H1 (cell line): Measurements from ENCODE around the gene CRIP1. TPM values are rescaled to one million over a fixed set of nuclear protein-coding genes. Genes with fewer than 3 reads are reported as not detected.
A peak's percentile ranks its signal among the peaks of the same experiment; 100 is the strongest.

ENCODE experiments used
- CTCF ChIA-PET: fragments of 300-600 bp; sonication (Branson Sonifier 250); formaldehyde crosslinking; loops from one replicate; lab custom pipeline; 2021; ENCODE audit not compliant: partially characterized antibody; lab: Charles Lee
- POLR2A ChIA-PET: fragments of 300-600 bp; sonication (Branson Sonifier 250); formaldehyde crosslinking; loops from one replicate; lab custom pipeline; 2021; ENCODE audit warnings: inconsistent platforms; ENCODE audit not compliant: partially characterized antibody; lab: Charles Lee
- DNase-seq, 2 experiments: peaks; one replicate each; pipeline versions ENCODE4 v3.0.0 to v3.0.0-alpha.2; 2010 to 2022; ENCODE audit warnings: low spot score in 2 of 2, low read depth in 1 of 2, mixed read lengths in 1 of 2
- FAIRE-seq: peaks from 2 replicates; lab custom pipeline; 2011; peaks lifted over from hg19 to GRCh38; lab: Jason Lieb, UNC
- H2AFZ ChIP-seq: 2 replicates; pipeline ENCODE4 v1.8.1; 2012; ENCODE audit warnings: low read length, inconsistent platforms
- H2AK5ac ChIP-seq: 2 replicates; pipeline ENCODE4 v1.6.1; 2013; ENCODE audit warnings: low read depth, low read length
- H2BK120ac ChIP-seq: replicated peaks from 2 replicates; pipeline ENCODE3; 2013; ENCODE audit warnings: low read depth, low read length, inconsistent platforms
- H2BK12ac ChIP-seq: 2 replicates; pipeline ENCODE4 v1.6.1; 2013; ENCODE audit warnings: low read depth, low read length
- H2BK15ac ChIP-seq: 2 replicates; pipeline ENCODE4 v1.6.1; 2013; ENCODE audit warnings: low read length
- H2BK20ac ChIP-seq: 2 replicates; pipeline ENCODE4 v1.6.1; 2013; ENCODE audit warnings: low read length
- H2BK5ac ChIP-seq: 2 replicates; pipeline ENCODE4 v1.6.1; 2013; ENCODE audit warnings: low read depth, low read length
- H3K14ac ChIP-seq: 2 replicates; pipeline ENCODE4 v1.6.1; 2013; ENCODE audit warnings: inconsistent platforms; ENCODE audit not compliant: insufficient read length
- H3K18ac ChIP-seq: 2 replicates; pipeline ENCODE4 v1.6.1; 2013; ENCODE audit warnings: low read length; ENCODE audit errors: extremely low read depth
- H3K23ac ChIP-seq: 2 replicates; pipeline ENCODE4 v1.6.1; 2013; ENCODE audit warnings: inconsistent platforms; ENCODE audit not compliant: insufficient read length
- H3K23me2 ChIP-seq: 2 replicates; pipeline ENCODE4 v1.6.1; 2013; ENCODE audit warnings: low read depth, low read length
- H3K27ac ChIP-seq: 2 replicates; pipeline ENCODE4 v1.6.1; 2011; ENCODE audit warnings: low read depth, low read length, inconsistent platforms
- H3K27me3 ChIP-seq, 4 experiments: replicated peaks in 1 of 4; 1 replicate in 1 of 4; 2 replicates in 3 of 4; pipeline versions ENCODE4 v1.6.1 to v1.8.1; 2011 to 2013; ENCODE audit warnings: low read length in 3 of 4, mild to moderate bottlenecking in 3 of 4, inconsistent platforms in 2 of 4, mixed read lengths in 2 of 4, moderate library complexity in 1 of 4; ENCODE audit not compliant: control insufficient read depth in 3 of 4, insufficient read depth in 3 of 4; ENCODE audit errors: extremely low read depth in 1 of 4
- H3K36me3 ChIP-seq, 4 experiments: 2 replicates each; pipeline versions ENCODE4 v1.6.1 to v1.8.1; 2011 to 2013; ENCODE audit warnings: mild to moderate bottlenecking in 4 of 4, low read length in 3 of 4, moderate library complexity in 2 of 4, control low read depth in 1 of 4, inconsistent platforms in 1 of 4; ENCODE audit not compliant: insufficient read depth in 4 of 4, control insufficient read depth in 2 of 4
- H3K4ac ChIP-seq: replicated peaks from 2 replicates; pipeline ENCODE3; 2013; ENCODE audit warnings: low read length, low read depth, mixed read lengths, inconsistent platforms; ENCODE audit not compliant: insufficient read length
- H3K4me1 ChIP-seq, 4 experiments: replicated peaks in 1 of 4; 1 replicate in 1 of 4; 2 replicates in 3 of 4; pipeline versions ENCODE4 v1.6.1 to v1.8.1; 2011 to 2013; ENCODE audit warnings: low read length in 3 of 4, inconsistent platforms in 2 of 4, mixed read lengths in 1 of 4; ENCODE audit not compliant: insufficient read depth in 4 of 4, control insufficient read depth in 3 of 4
- H3K4me2 ChIP-seq, 2 experiments: 2 replicates each; pipeline versions ENCODE4 v1.6.1 to v1.8.1; 2011 to 2013; ENCODE audit warnings: low read depth in 2 of 2, low read length in 2 of 2, control low read depth in 1 of 2, inconsistent platforms in 1 of 2, mild to moderate bottlenecking in 1 of 2; ENCODE audit not compliant: insufficient read depth in 1 of 2
- H3K4me3 ChIP-seq, 4 experiments: fragments of 200-600, 300-600 bp in 1 of 4; sonication (generic), shearing (Covaris generic), sonication (Bioruptor Twin) in 1 of 4; 2 replicates each; pipeline versions ENCODE4 v1.5.1 to v1.8.1; 2011 to 2016; ENCODE audit warnings: low read length in 4 of 4, low read depth in 3 of 4, control low read depth in 2 of 4, inconsistent platforms in 2 of 4, mild to moderate bottlenecking in 2 of 4, mixed read lengths in 1 of 4, moderate library complexity in 1 of 4; ENCODE audit not compliant: insufficient read depth in 2 of 4; ENCODE audit errors: extremely low read depth in 1 of 4
- H3K56ac ChIP-seq: replicated peaks from 2 replicates; pipeline ENCODE3; 2013; ENCODE audit warnings: low read depth, mild to moderate bottlenecking, mixed read lengths, low read length, inconsistent platforms; ENCODE audit not compliant: insufficient read length
- H3K79me1 ChIP-seq: 2 replicates; pipeline ENCODE4 v1.6.1; 2013; ENCODE audit warnings: low read depth, low read length, control low read depth
- H3K79me2 ChIP-seq, 2 experiments: 2 replicates each; pipeline versions ENCODE4 v1.6.1 to v1.8.1; 2012 to 2013; ENCODE audit warnings: low read length in 2 of 2, mild to moderate bottlenecking in 2 of 2, inconsistent platforms in 1 of 2; ENCODE audit not compliant: insufficient read depth in 2 of 2, control insufficient read depth in 1 of 2
- H3K9ac ChIP-seq, 4 experiments: replicated peaks in 1 of 4; 1 replicate in 1 of 4; 2 replicates in 3 of 4; pipeline versions ENCODE4 v1.6.1 to v1.8.1; 2011 to 2013; ENCODE audit warnings: low read depth in 3 of 4, low read length in 3 of 4, control low read depth in 2 of 4, mild to moderate bottlenecking in 2 of 4, moderate library complexity in 2 of 4, inconsistent platforms in 1 of 4; ENCODE audit errors: extremely low read depth in 1 of 4
- H3K9me3 ChIP-seq, 2 experiments: 2 replicates each; pipeline versions ENCODE4 v1.6.1 to v1.8.1; 2012 to 2013; ENCODE audit warnings: mild to moderate bottlenecking in 2 of 2, moderate library complexity in 2 of 2, control low read depth in 1 of 2, inconsistent platforms in 1 of 2, low read depth in 1 of 2, low read length in 1 of 2, mixed read lengths in 1 of 2; ENCODE audit not compliant: insufficient read depth in 2 of 2
- H4K20me1 ChIP-seq, 2 experiments: replicated peaks in 1 of 2; 2 replicates each; pipeline versions ENCODE3 to v1.8.1; 2011 to 2013; ENCODE audit warnings: inconsistent platforms in 2 of 2, low read length in 2 of 2, mild to moderate bottlenecking in 1 of 2; ENCODE audit not compliant: insufficient read depth in 2 of 2, control insufficient read depth in 1 of 2
- H4K5ac ChIP-seq: 2 replicates; pipeline ENCODE4 v1.6.1; 2013; ENCODE audit warnings: low read length, low read depth, mixed read lengths, inconsistent platforms; ENCODE audit not compliant: insufficient read length
- H4K8ac ChIP-seq: 2 replicates; pipeline ENCODE4 v1.8.0; 2013; ENCODE audit warnings: mild to moderate bottlenecking, moderate library complexity, low read length, inconsistent platforms; ENCODE audit not compliant: insufficient read depth; ENCODE audit errors: extremely low read depth
- H4K91ac ChIP-seq: replicated peaks from 2 replicates; pipeline ENCODE3; 2013; ENCODE audit warnings: low read length, mixed read lengths, inconsistent platforms; ENCODE audit not compliant: insufficient read length
- CBX8 ChIP-seq: fragments of 300-800, 300-1000 bp; sonication (generic); IDR thresholded peaks from 2 replicates; pipeline ENCODE4 v1.7.1; 2016; ENCODE audit warnings: low read depth, low read length, borderline replicate concordance
- EZH2 ChIP-seq: fragments of 200-600 bp; sonication (generic); IDR thresholded peaks from 2 replicates; pipeline ENCODE4 v1.7.1; 2012; ENCODE audit warnings: low read depth, mild to moderate bottlenecking, moderate library complexity, low read length, inconsistent platforms; ENCODE audit not compliant: severe bottlenecking
- FOSL1 ChIP-seq: IDR thresholded peaks from 2 replicates; pipeline ENCODE4 v1.6.1; 2011; ENCODE audit warnings: mild to moderate bottlenecking, low read depth, low read length, moderate library complexity; ENCODE audit not compliant: insufficient read depth
- SUZ12 ChIP-seq: fragments of 200-600 bp; sonication (generic); IDR thresholded peaks from 2 replicates; pipeline ENCODE4 v1.6.1; 2012; ENCODE audit warnings: mild to moderate bottlenecking, inconsistent platforms, low read length, moderate library complexity, mixed read lengths
- WGBS, 2 experiments: shearing (Covaris generic) in 1 of 2; methylation state at CpG; one replicate each; pipeline versions ENCODE4 v1.1.6 to v1.1.7; 2013 to 2015; ENCODE audit warnings: low lambda C conversion rate in 2 of 2, mixed read lengths in 2 of 2, inconsistent platforms in 1 of 2, low coverage in 1 of 2, missing lambda C conversion rate in 1 of 2; ENCODE audit not compliant: insufficient replicate concordance in 2 of 2, insufficient coverage in 1 of 2, insufficient read length in 1 of 2; ENCODE audit errors: extremely low coverage in 1 of 2, missing lambda C conversion rate in 1 of 2; 5-methylcytosine and 5-hydroxymethylcytosine counted together
- polyA plus RNA-seq, 7 experiments: library from polyadenylated mRNA; depleted of rRNA in 3 of 7; stranded (reverse) in 5 of 7; unstranded in 2 of 7; fragments of >200 nt in 5 of 7; fragments of 200-250 nt in 2 of 7; gene quantifications; 1 replicate in 5 of 7; 2 replicates in 1 of 7; 4 replicates in 1 of 7; pipeline versions ENCODE4 v1.2.1 to v1.2.3, GENCODE V29; 2011 to 2013; ENCODE audit warnings: missing spikeins in 2 of 7, mixed read lengths in 2 of 7
- total RNA-seq: library from RNA; stranded (reverse); fragmentation: NEBNext Ultra II Directional; extraction: Animal tissue kit (Norgen Biotek cat#: 25700); gene quantifications from 2 replicates; pipeline ENCODE4 v1.2.1, GENCODE V29; 2021

CRIP1 gene
- total and polyA plus RNA-seq, 2 of the 8 experiments (the other 6 are each of a cell fraction or from before 2014, with no cell fraction given) = 1.2 to 2.2 TPM

GRCh38 chr14:105477660-105478397, 8.9 kb upstream of the CRIP1 start:
- no peak for TF ChIP-seq CBX8
- TF ChIP-seq FOSL1 = no peak
- peak; percentile 85 for TF ChIP-seq EZH2
- TF ChIP-seq SUZ12 = peak; percentile 86
- Histone ChIP-seq H3K36me3 (peaks cover 0 to 3% (median 0%) of the 10 kb centered on the region in 4 experiments; a peak in 1 of 8 replicates), H3K4me2 (peak overlapping the region; percentile 58 to 72; a peak in 3 of 4 replicates), H3K27me3 (peaks cover 54 to 83% (median 73%) of the 10 kb centered on the region in 4 experiments), H3K23me2 (peaks cover 16% of the 10 kb centered on the region; the same call in 1 of the 2 replicates), H2BK12ac (no peak overlapping the region), H2BK5ac (no peak overlapping the region), H3K56ac (no peak overlapping the region), H3K14ac (no peak overlapping the region), H2BK20ac (no peak overlapping the region), H3K23ac (no peak overlapping the region), H4K91ac (no peak overlapping the region), H3K4me3 (peak overlapping the region in 1 of 4 experiments; percentile 53; a peak in 2 of 8 replicates), H3K27ac (no peak overlapping the region), H2AFZ (no peak overlapping the region), H4K5ac (no peak overlapping the region), H3K9me3 (no peaks in the 10 kb centered on the region), H3K9ac (no peak overlapping the region), H3K79me2 (no peaks in the 10 kb centered on the region), H4K8ac (no peak overlapping the region), H2BK15ac (no peak overlapping the region), H4K20me1 (peaks cover 4 to 14% of the 10 kb centered on the region in 2 experiments), H3K4ac (no peak overlapping the region), H3K18ac (no peak overlapping the region), H2AK5ac (no peak overlapping the region), H3K79me1 (no peaks in the 10 kb centered on the region), H2BK120ac (no peak overlapping the region), H3K4me1 (peaks cover 0 to 54% (median 36%) of the 10 kb centered on the region in 4 experiments; a peak in 6 of 7 replicates)
- no peak for DNase-seq
- POLR2A ChIA-PET = interaction anchor here (1.5 to 2.6 kb wide), 2 partner anchors 8 to 12 kb away, joined by 8 to 9 read pairs; partner anchors contain the start of gene CRIP1
- FAIRE-seq = no peak
- CTCF ChIA-PET = interaction anchor here (0.8 to 1.7 kb wide), 4 partner anchors 8 to 101 kb away, joined by 3 to 6 read pairs (median 4); partner anchors contain the start of gene CRIP1
- WGBS, 2 experiments = 14% methylated on average over 12 of the region's 56 CpGs; no CpG with 5 or more reads in 1 of the 2 experiments
